A549 treated with Mapracorat at 1 μM for 4 hours (cell line): ENCODE measurements around the gene UNC5B. TPM values are rescaled to one million over a fixed set of nuclear protein-coding genes. Genes with fewer than 3 reads are reported as not detected.

Experiments used
- total RNA-seq: library from RNA; stranded (reverse); fragments of 200-300 nt; extraction: Qiagen RNA extraction; gene quantifications from 5 replicates; pipeline ENCODE4 v1.2.3, GENCODE V29; 2022

The UNC5B gene
- total RNA-seq, result 1.5 to 2.4 TPM (median 1.8 TPM) in 5 replicates

GRCh38 chr10:71212318-71213126 is at the start of gene UNC5B:
Gene UNC5B (plus strand): TSS chr10:71212570. CDS start chr10:71212986, 416 bp downstream.

GRCh38 chr10:71319042-71319799 is 106.9 kb downstream of the UNC5B start, which contains the start of gene SLC29A3:
Gene SLC29A3 (plus strand): TSS chr10:71319259. CDS start chr10:71319310, 51 bp downstream.

Other genes starting within 250 kb of the UNC5B start
- 21.6 to 25.3 TPM (median 23.9 TPM) in 5 replicates for gene SLC29A3, start 106.7 kb downstream of the UNC5B start, total RNA-seq
- 1.9 to 2.7 TPM (median 2.5 TPM) in 5 replicates for gene CDH23, start 184.3 kb downstream of the UNC5B start, total RNA-seq